NCI-H510A (cell line): ENCODE data around the gene DIPK2A.

Experiments
- DNase-seq: peaks from one replicate; lab custom pipeline; 2025; lab: John Stamatoyannopoulos, UW

The DIPK2A gene

GRCh38 chr3:143971359-143972154, at the start of gene DIPK2A:
TSS of gene DIPK2A (plus strand) at chr3:143971823. CDS start at chr3:143972333, 510 bp downstream.
- peak; percentile 75 for DNase-seq

- no peak for DNase-seq
Measured at GRCh38 chr3:143924522-143925285, 46.9 kb upstream of the DIPK2A start.

GRCh38 chr3:143928056-143928455, 43.6 kb upstream of the DIPK2A start:
- no peak for DNase-seq

GRCh38 chr3:143928541-143929255, 42.9 kb upstream of the DIPK2A start:
- DNase-seq: no peak

GRCh38 chr3:143934791-143935190, 36.8 kb upstream of the DIPK2A start:
- DNase-seq: no peak

- no peak for DNase-seq
Measured at GRCh38 chr3:143935678-143936077, 35.9 kb upstream of the DIPK2A start.

- DNase-seq: no peak
Measured at GRCh38 chr3:143950810-143951209, 20.8 kb upstream of the DIPK2A start.

- no peak for DNase-seq
Measured at GRCh38 chr3:143951351-143951971, 20.2 kb upstream of the DIPK2A start.

GRCh38 chr3:143952569-143953072, 19.0 kb upstream of the DIPK2A start:
- no peak for DNase-seq

- no peak for DNase-seq
Measured at GRCh38 chr3:143955113-143955512, 16.5 kb upstream of the DIPK2A start.

- no peak for DNase-seq
Measured at GRCh38 chr3:143956838-143957237, 14.8 kb upstream of the DIPK2A start.

GRCh38 chr3:143957453-143957852, 14.2 kb upstream of the DIPK2A start:
- no peak for DNase-seq

- no peak for DNase-seq
Measured at GRCh38 chr3:143958966-143959365, 12.7 kb upstream of the DIPK2A start.

- no peak for DNase-seq
Measured at GRCh38 chr3:143961342-143961741, 10.3 kb upstream of the DIPK2A start.

GRCh38 chr3:143963946-143964345, 7.7 kb upstream of the DIPK2A start:
- DNase-seq: no peak

- peak; percentile 29 for DNase-seq
Measured at GRCh38 chr3:143970773-143971358, 757 bp upstream of the DIPK2A start.

GRCh38 chr3:143972155-143972504, 507 bp downstream of the DIPK2A start:
- no peak for DNase-seq

- peak; percentile 76 for DNase-seq
Measured at GRCh38 chr3:143972505-143973258, 1.1 kb downstream of the DIPK2A start.

GRCh38 chr3:143973259-143974021, 1.8 kb downstream of the DIPK2A start:
- peak; percentile 20 for DNase-seq
